Kidney epithelial cell (primary cell): Measurements from ENCODE around the gene SLX4. TPM values are rescaled to one million over a fixed set of nuclear protein-coding genes. Genes with fewer than 3 reads are reported as not detected.

Source experiments
- DNase-seq: peaks from one replicate; pipeline ENCODE4 v3.0.0-alpha.2; 2010; ENCODE audit warnings: low read depth
- H3K27me3 ChIP-seq: 2 replicates; pipeline ENCODE4 v1.6.0; 2011; ENCODE audit warnings: low read length; ENCODE audit not compliant: control insufficient read depth, insufficient read depth
- H3K36me3 ChIP-seq: 2 replicates; pipeline ENCODE4 v1.5.1; 2011; ENCODE audit warnings: low read length; ENCODE audit not compliant: control insufficient read depth, insufficient read depth
- H3K4me3 ChIP-seq: 2 replicates; pipeline ENCODE4 v1.5.1; 2011; ENCODE audit warnings: low read depth, mild to moderate bottlenecking, control low read depth, low read length
- CTCF ChIP-seq: IDR thresholded peaks from 2 replicates; pipeline ENCODE4 v1.5.1; 2011; ENCODE audit warnings: mild to moderate bottlenecking, moderate library complexity, low read length, control low read depth, inconsistent platforms; ENCODE audit not compliant: insufficient read depth, poor library complexity, severe bottlenecking
- total RNA-seq: library from RNA; depleted of rRNA; stranded (reverse); fragments of >200 nt; gene quantifications from 2 replicates; pipeline ENCODE4 v1.2.3, GENCODE V29; 2015

The SLX4 gene
- total RNA-seq, 1 donor from 2014 or later: 6.4 TPM

DNA sequence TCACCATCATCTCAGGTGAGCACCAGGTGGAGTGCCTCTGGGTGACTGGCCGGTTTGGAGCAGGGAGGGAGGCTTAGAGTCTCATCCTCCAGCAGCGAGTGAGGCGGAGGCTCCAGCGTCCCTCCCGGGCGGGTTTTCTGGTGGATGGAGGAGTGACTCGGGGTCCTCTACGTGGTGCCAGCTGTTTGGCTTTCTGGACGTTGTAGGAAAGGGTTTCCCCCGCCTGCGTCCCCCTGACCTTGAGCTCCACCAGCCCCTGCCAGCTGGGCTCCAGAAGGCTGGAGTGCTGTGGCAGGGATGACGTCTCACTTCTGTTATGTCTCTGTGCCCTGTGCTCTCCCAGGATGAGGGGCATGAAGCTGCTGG lies 43.6 kb upstream of the SLX4 start:
- Histone ChIP-seq H3K4me3 (no peak overlapping the region), H3K36me3 (peaks cover 4% of the 10 kb centered on the region), H3K27me3 (no peaks in the 10 kb centered on the region)
- no peak for TF ChIP-seq CTCF
- no peak for DNase-seq

GRCh38 chr16:3654249-3654991 lies 43.0 kb upstream of the SLX4 start, which contains the start of gene DNASE1:
DNASE1 (plus strand) TSS chr16:3654691; CDS start chr16:3655374, 683 bp downstream.
- DNase-seq: peak; percentile 19
- Histone ChIP-seq H3K36me3 (peaks cover 2% of the 10 kb centered on the region), H3K4me3 (no peak within 1 kb of the TSS), H3K27me3 (no peaks in the 10 kb centered on the region)
- peak; percentile 79 for TF ChIP-seq CTCF

GRCh38 chr16:3652373-3653195 lies 41.2 kb upstream of the SLX4 start:
- H3K27me3 ChIP-seq: no peaks in the 10 kb centered on the region
- H3K4me3 ChIP-seq: no peak overlapping the region
- H3K36me3 ChIP-seq: peaks cover 1% of the 10 kb centered on the region
- DNase-seq: no peak
- no peak for TF ChIP-seq CTCF

DNA sequence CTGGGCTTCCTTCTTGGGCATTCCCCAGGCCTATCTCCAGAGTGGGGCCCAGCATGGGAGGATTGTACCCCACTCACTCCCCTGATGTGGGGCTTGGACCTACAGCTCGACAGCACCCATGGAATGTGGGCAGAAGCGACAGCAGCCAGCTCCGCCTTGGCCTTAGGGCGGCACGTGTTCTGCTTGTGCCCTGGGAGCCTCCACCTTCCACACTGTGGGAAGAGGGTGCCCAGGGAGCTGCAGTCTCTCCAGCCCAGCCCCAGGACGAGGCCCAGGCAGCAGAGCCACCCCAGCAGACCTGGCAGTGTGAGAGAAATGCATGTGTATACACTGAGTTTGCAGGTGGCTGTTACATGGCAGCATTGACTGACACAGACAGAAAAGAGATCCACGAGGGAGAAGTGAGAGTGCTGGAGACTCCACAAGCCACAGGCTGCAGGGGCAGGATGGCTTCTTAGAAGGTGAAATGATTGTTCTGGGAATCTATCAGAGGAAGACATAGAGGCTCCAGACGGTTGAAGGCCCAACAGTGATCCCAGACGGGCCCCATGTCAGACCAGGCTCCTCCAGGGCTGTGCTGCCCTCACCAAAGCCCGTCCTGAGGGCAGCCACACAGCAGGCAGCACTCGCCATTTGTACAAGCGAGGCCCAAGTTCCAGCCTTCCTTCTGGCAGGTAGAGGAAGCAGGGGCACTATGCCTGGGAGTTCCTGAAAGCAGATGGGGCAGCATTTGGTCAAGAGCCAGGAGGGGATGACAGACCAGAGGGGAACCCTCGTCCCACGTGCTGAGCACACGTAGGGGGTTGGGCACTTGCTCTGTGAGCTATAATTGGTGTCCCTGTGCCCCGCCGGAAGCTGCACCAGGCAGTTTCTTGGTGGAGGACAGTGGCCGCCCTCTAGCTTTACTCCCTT lies 40.3 kb upstream of the SLX4 start:
- DNase-seq: no peak
- no peaks in the 10 kb centered on the region for H3K27me3 ChIP-seq
- no peak overlapping the region for H3K4me3 ChIP-seq
- H3K36me3 ChIP-seq: peaks cover 1% of the 10 kb centered on the region
- TF ChIP-seq CTCF: no peak

DNA sequence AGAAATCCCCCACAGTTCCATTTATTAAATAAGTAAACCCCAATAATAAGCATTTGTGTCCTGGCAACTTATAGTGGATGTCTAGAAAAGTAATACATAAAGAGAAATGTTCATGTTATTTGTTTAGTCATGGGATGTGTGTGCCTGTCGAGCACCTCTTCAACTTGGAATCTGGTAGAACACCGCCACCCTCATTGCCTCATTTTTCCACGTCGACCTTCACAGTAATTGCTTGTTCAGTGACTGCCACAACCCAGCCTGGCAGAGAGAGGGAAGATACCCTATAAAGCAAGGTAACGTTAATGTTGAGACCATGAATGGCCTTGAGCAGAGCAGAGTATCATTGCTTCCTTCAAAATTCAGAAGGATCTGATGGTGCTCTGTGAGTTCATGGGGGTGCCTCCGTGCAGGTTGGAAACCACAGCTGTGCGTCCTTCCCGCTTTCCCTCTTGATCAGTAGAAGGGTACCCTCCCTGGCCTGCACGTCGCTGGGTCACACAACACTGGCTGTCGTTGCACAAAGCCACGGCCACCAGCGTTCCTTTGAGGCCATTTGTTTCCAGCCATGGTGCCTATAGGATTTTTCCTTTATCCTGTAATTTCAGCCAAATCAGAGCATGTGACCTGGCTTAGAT lies 39.3 kb upstream of the SLX4 start:
- DNase-seq: no peak
- Histone ChIP-seq H3K36me3 (peaks cover 1% of the 10 kb centered on the region), H3K27me3 (no peaks in the 10 kb centered on the region), H3K4me3 (no peak overlapping the region)
- TF ChIP-seq CTCF: no peak
